Panc1 (cell line): Measurements from ENCODE around the gene PARP8. TPM values are rescaled to one million over a fixed set of nuclear protein-coding genes. Genes with fewer than 3 reads are reported as not detected.

ENCODE experiments used
- ATAC-seq: fragments of 200-7000 bp; cut with Tn5 transposase; 2 replicates; pipeline ENCODE4 v1.9.1; 2020; ENCODE audit warnings: mild to moderate bottlenecking, moderate library complexity
- BruUV-seq: library from RNA; stranded (reverse); fragments of 400-500 nt; replicated peaks from 2 replicates; lab custom pipeline; 2021; lab: Mats Ljungman, UMichigan
- CTCF ChIA-PET: fragments of 300-600 bp; sonication (Branson Sonifier 250); formaldehyde crosslinking; loops from one replicate; lab custom pipeline; 2022; ENCODE audit warnings: antibody characterized with exemption; lab: Charles Lee
- POLR2A ChIA-PET: fragments of 300-600 bp; sonication (Branson Sonifier 250); formaldehyde crosslinking; loops from one replicate; lab custom pipeline; 2022; ENCODE audit warnings: antibody characterized with exemption; lab: Charles Lee
- DNase-seq: peaks from one replicate; pipeline ENCODE4 v3.0.0-alpha.2; 2010; ENCODE audit warnings: low read depth, low spot score
- H3K27ac ChIP-seq: 2 replicates; pipeline ENCODE4 v1.5.1; 2011; ENCODE audit warnings: mild to moderate bottlenecking, low read length, inconsistent platforms
- H3K27me3 ChIP-seq: fragments of 200-500 bp; sonication (Bioruptor generic); 2 replicates; pipeline ENCODE4 v1.6.0; 2014; ENCODE audit warnings: low read length, inconsistent platforms; ENCODE audit not compliant: control insufficient read depth, insufficient read depth
- H3K36me3 ChIP-seq: fragments of 200-500 bp; sonication (Bioruptor generic); 2 replicates; pipeline ENCODE4 v1.5.1; 2014; ENCODE audit warnings: inconsistent platforms, mild to moderate bottlenecking, low read length, moderate library complexity; ENCODE audit not compliant: control insufficient read depth, insufficient read depth
- H3K4me1 ChIP-seq: 2 replicates; pipeline ENCODE4 v1.5.1; 2011; ENCODE audit warnings: inconsistent platforms, mild to moderate bottlenecking, low read length, moderate library complexity; ENCODE audit not compliant: control insufficient read depth, insufficient read depth
- H3K4me3 ChIP-seq, 2 experiments: 2 replicates each; pipeline ENCODE4 v1.5.1; 2011 to 2012; ENCODE audit warnings: low read depth in 2 of 2, low read length in 2 of 2, mild to moderate bottlenecking in 2 of 2, inconsistent platforms in 1 of 2, moderate library complexity in 1 of 2
- H3K9me3 ChIP-seq: fragments of 200-500 bp; sonication (Bioruptor generic); 2 replicates; pipeline ENCODE4 v1.5.1; 2014; ENCODE audit warnings: low read depth, mild to moderate bottlenecking, inconsistent platforms, low read length, moderate library complexity; ENCODE audit not compliant: control insufficient read depth, insufficient read depth
- CTCF ChIP-seq: fragments of 450-650 bp; IDR thresholded peaks from 2 replicates; pipeline ENCODE4 v1.5.1; 2017; ENCODE audit warnings: mild to moderate bottlenecking
- POLR2AphosphoS5 ChIP-seq: IDR thresholded peaks from 2 replicates; pipeline ENCODE4 v1.6.1; 2012; ENCODE audit warnings: mild to moderate bottlenecking, low read depth, low read length, moderate library complexity
- SIN3A ChIP-seq: IDR thresholded peaks from 2 replicates; pipeline ENCODE4 v1.6.1; 2012; ENCODE audit warnings: low read depth, mild to moderate bottlenecking, low read length, moderate library complexity, borderline replicate concordance; ENCODE audit not compliant: insufficient read depth
- TCF7L2 ChIP-seq: IDR thresholded peaks from 2 replicates; pipeline ENCODE4 v1.6.1; 2011; ENCODE audit warnings: mild to moderate bottlenecking, low read depth, low read length, inconsistent platforms
- in situ Hi-C: cut with HindIII; loops from 2 replicates; pipeline ENCODE4 v1.10.0; 2016; ENCODE audit warnings: low sequenced_read_pairs, low pct_unique_long_range_greater_than_20kb
- intact Hi-C: fragments of 100-400 bp; cut with micrococcal nuclease; formaldehyde crosslinking; loops from one replicate; pipeline ENCODE4 v1.10.0; 2022; ENCODE audit not compliant: unreplicated experiment
- total RNA-seq: library from RNA; stranded (reverse); gene quantifications from one replicate; pipeline ENCODE4 v1.2.1, GENCODE V29; 2021; ENCODE audit not compliant: unreplicated experiment
- TF ChIP-seq, protein P1 (sequence below), 2 experiments: IDR thresholded peaks; 2 replicates each; pipeline ENCODE4 v1.6.1; 2011 to 2012; ENCODE audit warnings: low read depth in 2 of 2, control low read depth in 1 of 2, low read length in 1 of 2, mild to moderate bottlenecking in 1 of 2, moderate library complexity in 1 of 2; ENCODE audit not compliant: insufficient read depth in 1 of 2

The PARP8 gene
- total RNA-seq, 1 experiment from 2014 or later: 20.2 TPM

DNA sequence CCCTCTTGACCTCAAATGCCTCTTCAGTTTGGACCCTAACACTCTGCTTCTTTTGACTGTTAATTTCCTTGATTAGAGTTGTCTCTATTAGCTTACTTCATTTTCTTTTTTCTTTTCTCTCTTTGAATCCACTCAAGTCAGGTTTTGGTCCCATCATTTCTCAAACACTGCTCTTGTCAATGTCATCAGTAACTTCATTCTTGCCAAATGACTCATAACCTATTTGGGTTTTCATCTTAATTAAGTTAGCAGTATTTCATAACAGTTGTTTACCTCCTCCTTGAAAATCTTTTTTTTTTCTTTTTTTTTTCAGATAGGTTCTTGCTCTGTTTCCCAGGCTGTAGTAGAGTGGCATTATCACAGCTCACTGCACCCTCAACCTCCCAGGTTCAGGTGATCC lies 119.6 kb downstream of the PARP8 start:
- Histone ChIP-seq H3K27me3 (no peaks in the 10 kb centered on the region), H3K9me3 (no peaks in the 10 kb centered on the region), H3K4me1 (no peaks in the 10 kb centered on the region), H3K36me3 (no peaks in the 10 kb centered on the region), H3K4me3 (no peak overlapping the region), H3K27ac (no peak overlapping the region)
- in situ Hi-C loops: no loop called here
- TF ChIP-seq, protein P1, sequence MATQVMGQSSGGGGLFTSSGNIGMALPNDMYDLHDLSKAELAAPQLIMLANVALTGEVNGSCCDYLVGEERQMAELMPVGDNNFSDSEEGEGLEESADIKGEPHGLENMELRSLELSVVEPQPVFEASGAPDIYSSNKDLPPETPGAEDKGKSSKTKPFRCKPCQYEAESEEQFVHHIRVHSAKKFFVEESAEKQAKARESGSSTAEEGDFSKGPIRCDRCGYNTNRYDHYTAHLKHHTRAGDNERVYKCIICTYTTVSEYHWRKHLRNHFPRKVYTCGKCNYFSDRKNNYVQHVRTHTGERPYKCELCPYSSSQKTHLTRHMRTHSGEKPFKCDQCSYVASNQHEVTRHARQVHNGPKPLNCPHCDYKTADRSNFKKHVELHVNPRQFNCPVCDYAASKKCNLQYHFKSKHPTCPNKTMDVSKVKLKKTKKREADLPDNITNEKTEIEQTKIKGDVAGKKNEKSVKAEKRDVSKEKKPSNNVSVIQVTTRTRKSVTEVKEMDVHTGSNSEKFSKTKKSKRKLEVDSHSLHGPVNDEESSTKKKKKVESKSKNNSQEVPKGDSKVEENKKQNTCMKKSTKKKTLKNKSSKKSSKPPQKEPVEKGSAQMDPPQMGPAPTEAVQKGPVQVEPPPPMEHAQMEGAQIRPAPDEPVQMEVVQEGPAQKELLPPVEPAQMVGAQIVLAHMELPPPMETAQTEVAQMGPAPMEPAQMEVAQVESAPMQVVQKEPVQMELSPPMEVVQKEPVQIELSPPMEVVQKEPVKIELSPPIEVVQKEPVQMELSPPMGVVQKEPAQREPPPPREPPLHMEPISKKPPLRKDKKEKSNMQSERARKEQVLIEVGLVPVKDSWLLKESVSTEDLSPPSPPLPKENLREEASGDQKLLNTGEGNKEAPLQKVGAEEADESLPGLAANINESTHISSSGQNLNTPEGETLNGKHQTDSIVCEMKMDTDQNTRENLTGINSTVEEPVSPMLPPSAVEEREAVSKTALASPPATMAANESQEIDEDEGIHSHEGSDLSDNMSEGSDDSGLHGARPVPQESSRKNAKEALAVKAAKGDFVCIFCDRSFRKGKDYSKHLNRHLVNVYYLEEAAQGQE (IDR thresholded peaks at IDR 0.05; ENCODE audit: insufficient read depth in 1 of 2, low read depth in 2 of 2, low read length in 1 of 2): no peak
- BruUV-seq: no TSS peak
- DNase-seq (no peak), ATAC-seq (no peak)
- intact Hi-C loops: no loop called here
- CTCF ChIA-PET: interaction anchor here (0.7 kb wide), 1 partner anchor 34 kb away, joined by 3 read pairs; no protein-coding TSS in a partner anchor
- POLR2A ChIA-PET: no interaction called here

DNA sequence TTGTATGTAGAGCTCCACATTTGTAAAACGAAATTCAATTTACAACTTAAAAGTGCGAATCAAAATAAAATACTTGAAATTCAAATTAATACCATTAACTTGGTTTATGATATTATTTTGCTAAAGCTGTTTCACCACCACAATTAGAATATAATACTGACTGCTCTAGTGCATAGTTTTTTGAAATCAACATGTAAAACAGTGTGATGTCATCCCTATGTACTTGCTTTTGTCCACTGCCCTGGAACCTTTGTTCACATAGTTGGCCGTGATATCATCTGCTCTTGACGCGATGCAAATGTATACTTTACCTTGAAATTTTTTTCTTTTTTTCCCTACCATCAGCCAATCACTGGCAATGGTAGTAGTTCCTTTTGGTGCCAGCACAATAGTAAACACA lies 125.4 kb downstream of the PARP8 start:
- no peaks in the 10 kb centered on the region for H3K9me3 ChIP-seq
- peaks cover 2% of the 10 kb centered on the region; the same call in 1 of the 2 replicates for H3K36me3 ChIP-seq
- no TSS peak for BruUV-seq
- no peaks in the 10 kb centered on the region for H3K4me1 ChIP-seq
- CTCF ChIA-PET: no interaction called here
- POLR2A ChIA-PET: no interaction called here
- in situ Hi-C loops (no loop called here), intact Hi-C loops (no loop called here)
- TF ChIP-seq TCF7L2: no peak
- no peak for TF ChIP-seq CTCF
- no peak for TF ChIP-seq SIN3A
- TF ChIP-seq POLR2AphosphoS5: no peak
- TF ChIP-seq, protein P1 (IDR thresholded peaks at IDR 0.05; ENCODE audit: insufficient read depth in 1 of 2, low read depth in 2 of 2, low read length in 1 of 2): no peak
- no peaks in the 10 kb centered on the region for H3K27me3 ChIP-seq
- no peak for DNase-seq
- H3K4me3 ChIP-seq: no peak overlapping the region
- ATAC-seq: no peak
- no peak overlapping the region for H3K27ac ChIP-seq
